ENCODE results near the gene PLCD4.

- TF ChIP-seq CTCF (IDR thresholded peaks at IDR 0.05): no peak
- no peak for TF ChIP-seq POLR2A (IDR thresholded peaks at IDR 0.05)
Measured at GRCh38 chr2:218648787-218649100, 41.0 kb downstream of the PLCD4 start.
